Neutrophil (primary cell): Measurements from ENCODE around the gene AADACL4.
"Not testable (repeated sequence)": the region's sequence is repeated elsewhere in the genome, so short reads cannot be mapped to it uniquely, and the experiment has no call there.

Experiments
- H3K27ac ChIP-seq: fragments of 200-600 bp; sonication (generic); 2 replicates; pipeline ENCODE4 v1.5.1; 2016; ENCODE audit warnings: mild to moderate bottlenecking, moderate library complexity
- H3K27me3 ChIP-seq: fragments of 200-600 bp; sonication (generic); 2 replicates; pipeline ENCODE4 v1.6.0; 2016; ENCODE audit warnings: mild to moderate bottlenecking
- H3K36me3 ChIP-seq: fragments of 200-600 bp; sonication (generic); 2 replicates; pipeline ENCODE4 v1.5.1; 2017
- H3K4me1 ChIP-seq, 2 experiments: fragments of 200-600 bp in 1 of 2; sonication (generic) in 1 of 2; 1 replicate in 1 of 2; 2 replicates in 1 of 2; pipeline versions ENCODE4 v1.5.1 to v1.6.1; 2013 to 2016; ENCODE audit warnings: low read depth in 1 of 2, low read length in 1 of 2, mild to moderate bottlenecking in 1 of 2, moderate library complexity in 1 of 2; ENCODE audit not compliant: control insufficient read depth in 1 of 2, insufficient read depth in 1 of 2
- H3K4me3 ChIP-seq, 2 experiments: fragments of 200-600 bp in 1 of 2; sonication (generic) in 1 of 2; 1 replicate in 1 of 2; 2 replicates in 1 of 2; pipeline ENCODE4 v1.5.1; 2013 to 2016; ENCODE audit warnings: low read depth in 1 of 2, low read length in 1 of 2, mild to moderate bottlenecking in 1 of 2, moderate library complexity in 1 of 2
- H3K9me3 ChIP-seq: fragments of 200-600 bp; sonication (generic); 2 replicates; pipeline ENCODE4 v1.5.1; 2016
- CTCF ChIP-seq: fragments of 200-600 bp; sonication (generic); IDR thresholded peaks from 2 replicates; pipeline ENCODE4 v1.5.1; 2016; ENCODE audit warnings: antibody characterized with exemption

AADACL4 gene

GRCh38 chr1:12665511-12665910 lies 21.6 kb downstream of the AADACL4 start:
- Histone ChIP-seq H3K4me3 (no peak overlapping the region), H3K27me3 (peaks cover 1% of the 10 kb centered on the region), H3K36me3 (no peaks in the 10 kb centered on the region), H3K27ac (no peak overlapping the region), H3K9me3 (no peaks in the 10 kb centered on the region), H3K4me1 (no peaks in the 10 kb centered on the region)
- TF ChIP-seq CTCF, result no peak

GRCh38 chr1:12666141-12666735 lies 22.4 kb downstream of the AADACL4 start:
- Histone ChIP-seq H3K9me3 (no peaks in the 10 kb centered on the region), H3K27ac (no peak overlapping the region), H3K36me3 (no peaks in the 10 kb centered on the region), H3K4me1 (no peaks in the 10 kb centered on the region), H3K27me3 (peaks cover 8% of the 10 kb centered on the region), H3K4me3 (no peak overlapping the region)
- no peak for TF ChIP-seq CTCF

- no peak overlapping the region for H3K4me3 ChIP-seq
- H3K36me3 ChIP-seq, result no peaks in the 10 kb centered on the region
- TF ChIP-seq CTCF, result no peak
- no peak overlapping the region for H3K27ac ChIP-seq
- H3K27me3 ChIP-seq, result peaks cover 11% of the 10 kb centered on the region
- H3K9me3 ChIP-seq, result no peaks in the 10 kb centered on the region
- no peaks in the 10 kb centered on the region for H3K4me1 ChIP-seq
These were observed 25.7 kb downstream of the AADACL4 start for GRCh38 chr1:12669529-12670068.

GRCh38 chr1:12674358-12674757 lies 30.5 kb downstream of the AADACL4 start:
- no peaks in the 10 kb centered on the region for H3K4me1 ChIP-seq
- H3K27ac ChIP-seq, result no peak overlapping the region
- peaks cover 11% of the 10 kb centered on the region for H3K27me3 ChIP-seq
- H3K9me3 ChIP-seq, result no peaks in the 10 kb centered on the region
- no peak overlapping the region for H3K4me3 ChIP-seq
- no peak for TF ChIP-seq CTCF
- no peaks in the 10 kb centered on the region for H3K36me3 ChIP-seq

- not testable (repeated sequence) for H3K4me3 ChIP-seq, H3K27me3 ChIP-seq, H3K4me1 ChIP-seq, H3K9me3 ChIP-seq, H3K36me3 ChIP-seq, H3K27ac ChIP-seq
These were observed 32.2 kb downstream of the AADACL4 start for GRCh38 chr1:12676122-12676521.

- Histone ChIP-seq H3K36me3 (no peaks in the 10 kb centered on the region), H3K27ac (no peak overlapping the region), H3K27me3 (no peaks in the 10 kb centered on the region), H3K9me3 (no peaks in the 10 kb centered on the region), H3K4me1 (no peaks in the 10 kb centered on the region), H3K4me3 (no peak overlapping the region)
- no peak for TF ChIP-seq CTCF
These were observed 33.7 kb downstream of the AADACL4 start for GRCh38 chr1:12677565-12677964.
